OCI-LY7 (cell line): ENCODE results near the gene KCNK5. TPM values are rescaled to one million over a fixed set of nuclear protein-coding genes. Genes with fewer than 3 reads are reported as not detected.

Experiments
- BruUV-seq: library from RNA; stranded (reverse); fragments of 400-500 nt; replicated peaks from 2 replicates; lab custom pipeline; 2021; lab: Mats Ljungman, UMichigan
- CTCF ChIA-PET: fragments of 300-600 bp; sonication (Branson Sonifier 250); formaldehyde crosslinking; loops from one replicate; lab custom pipeline; 2022; ENCODE audit warnings: antibody characterized with exemption; ENCODE audit not compliant: unreplicated experiment; lab: Charles Lee
- POLR2A ChIA-PET: fragments of 300-600 bp; sonication (Branson Sonifier 250); formaldehyde crosslinking; loops from one replicate; lab custom pipeline; 2022; ENCODE audit warnings: antibody characterized with exemption; lab: Charles Lee
- DNase-seq: peaks from one replicate; pipeline ENCODE4 v3.0.0-alpha.2; 2015; ENCODE audit warnings: low spot score
- H2AFZ ChIP-seq: fragments of 200-600 bp; sonication (generic), shearing (Covaris generic); 2 replicates; pipeline ENCODE4 v1.6.1; 2014; ENCODE audit warnings: mild to moderate bottlenecking, antibody characterized with exemption, low read length, moderate library complexity
- H3K27ac ChIP-seq: fragments of 200-600 bp; sonication (generic); 2 replicates; pipeline ENCODE4 v1.5.1; 2014; ENCODE audit warnings: mixed run types, low read depth, mild to moderate bottlenecking, moderate library complexity, low read length, inconsistent platforms; ENCODE audit not compliant: poor library complexity, severe bottlenecking
- H3K36me3 ChIP-seq: fragments of 200-600 bp; sonication (generic); 2 replicates; pipeline ENCODE4 v1.6.1; 2014; ENCODE audit warnings: mild to moderate bottlenecking, antibody characterized with exemption, low read length, moderate library complexity, mixed read lengths; ENCODE audit not compliant: insufficient read depth
- H3K4me1 ChIP-seq: fragments of 200-600 bp; sonication (generic); 2 replicates; pipeline ENCODE4 v1.5.1; 2014; ENCODE audit warnings: mild to moderate bottlenecking, low read length; ENCODE audit not compliant: insufficient read depth, poor library complexity, severe bottlenecking
- H3K4me2 ChIP-seq: fragments of 200-600 bp; sonication (generic); 2 replicates; pipeline ENCODE4 v1.6.1; 2014; ENCODE audit warnings: mild to moderate bottlenecking, low read length
- H3K4me3 ChIP-seq: fragments of 200-600 bp; sonication (generic); 2 replicates; pipeline ENCODE4 v1.5.1; 2014; ENCODE audit warnings: mild to moderate bottlenecking, low read depth, low read length; ENCODE audit not compliant: poor library complexity, severe bottlenecking
- H3K79me2 ChIP-seq: fragments of 200-600 bp; sonication (generic); 2 replicates; pipeline ENCODE4 v1.6.1; 2016; ENCODE audit warnings: low read depth, mild to moderate bottlenecking, low read length, moderate library complexity, mixed read lengths; ENCODE audit not compliant: insufficient read depth
- H3K9me2 ChIP-seq: fragments of 200-600 bp; sonication (generic); 2 replicates; pipeline ENCODE4 v1.6.1; 2016; ENCODE audit warnings: mild to moderate bottlenecking, low read length, mixed read lengths; ENCODE audit not compliant: insufficient read depth
- H3K9me3 ChIP-seq: fragments of 200-600 bp; sonication (generic); 2 replicates; pipeline ENCODE4 v1.6.1; 2014; ENCODE audit warnings: mild to moderate bottlenecking, mixed run types, low read length, mixed read lengths
- H4K20me1 ChIP-seq: fragments of 200-600 bp; sonication (generic); 2 replicates; pipeline ENCODE4 v1.6.1; 2014; ENCODE audit warnings: mild to moderate bottlenecking, antibody characterized with exemption, low read length, moderate library complexity, mixed read lengths; ENCODE audit not compliant: insufficient read depth
- CTCF ChIP-seq: fragments of 200-600 bp; sonication (generic); conservative IDR thresholded peaks from 2 replicates; pipeline ENCODE4 v1.5.1; 2014; ENCODE audit warnings: mild to moderate bottlenecking, antibody characterized with exemption, low read length, moderate library complexity, mixed read lengths
- EZH2phosphoT487 ChIP-seq: fragments of 200-600 bp; sonication (generic); IDR thresholded peaks from 2 replicates; pipeline ENCODE4 v1.6.1; 2018; ENCODE audit warnings: low read depth, borderline replicate concordance, mild to moderate bottlenecking, mixed run types, antibody characterized with exemption, low read length, moderate library complexity, mixed read lengths
- intact Hi-C: fragments of 100-400 bp; cut with micrococcal nuclease; formaldehyde crosslinking; loops from one replicate; pipeline ENCODE4 v1.10.0; 2022; ENCODE audit not compliant: unreplicated experiment
- total RNA-seq, 2 experiments: library from RNA; depleted of rRNA in 1 of 2; stranded (reverse); fragments of >200 nt in 1 of 2; shearing (Covaris generic) in 1 of 2; gene quantifications; 2 replicates each; pipeline ENCODE4 v1.2.3, GENCODE V29; 2014 to 2022

Gene KCNK5
- total RNA-seq, 2 experiments from 2014 or later = not detected

- no peaks in the 10 kb centered on the region for H3K9me2 ChIP-seq
- H3K79me2 ChIP-seq = no peaks in the 10 kb centered on the region
- H4K20me1 ChIP-seq = no peaks in the 10 kb centered on the region
- TF ChIP-seq CTCF (no peak), EZH2phosphoT487 (no peak)
- no peaks in the 10 kb centered on the region for H3K36me3 ChIP-seq
- no peak overlapping the region for H2AFZ ChIP-seq
- peaks cover 4% of the 10 kb centered on the region for H3K4me1 ChIP-seq
- DNase-seq = no peak
- H3K4me2 ChIP-seq = no peak overlapping the region
- ChIA-PET POLR2A (no interaction called here), CTCF (no interaction called here)
- H3K27ac ChIP-seq = no peak overlapping the region
- no peak overlapping the region for H3K4me3 ChIP-seq
- H3K9me3 ChIP-seq = no peaks in the 10 kb centered on the region
- BruUV-seq = no TSS peak
- intact Hi-C loops = no loop called here
Measured at GRCh38 chr6:39223061-39223460, 6.2 kb downstream of the KCNK5 start.

DNA sequence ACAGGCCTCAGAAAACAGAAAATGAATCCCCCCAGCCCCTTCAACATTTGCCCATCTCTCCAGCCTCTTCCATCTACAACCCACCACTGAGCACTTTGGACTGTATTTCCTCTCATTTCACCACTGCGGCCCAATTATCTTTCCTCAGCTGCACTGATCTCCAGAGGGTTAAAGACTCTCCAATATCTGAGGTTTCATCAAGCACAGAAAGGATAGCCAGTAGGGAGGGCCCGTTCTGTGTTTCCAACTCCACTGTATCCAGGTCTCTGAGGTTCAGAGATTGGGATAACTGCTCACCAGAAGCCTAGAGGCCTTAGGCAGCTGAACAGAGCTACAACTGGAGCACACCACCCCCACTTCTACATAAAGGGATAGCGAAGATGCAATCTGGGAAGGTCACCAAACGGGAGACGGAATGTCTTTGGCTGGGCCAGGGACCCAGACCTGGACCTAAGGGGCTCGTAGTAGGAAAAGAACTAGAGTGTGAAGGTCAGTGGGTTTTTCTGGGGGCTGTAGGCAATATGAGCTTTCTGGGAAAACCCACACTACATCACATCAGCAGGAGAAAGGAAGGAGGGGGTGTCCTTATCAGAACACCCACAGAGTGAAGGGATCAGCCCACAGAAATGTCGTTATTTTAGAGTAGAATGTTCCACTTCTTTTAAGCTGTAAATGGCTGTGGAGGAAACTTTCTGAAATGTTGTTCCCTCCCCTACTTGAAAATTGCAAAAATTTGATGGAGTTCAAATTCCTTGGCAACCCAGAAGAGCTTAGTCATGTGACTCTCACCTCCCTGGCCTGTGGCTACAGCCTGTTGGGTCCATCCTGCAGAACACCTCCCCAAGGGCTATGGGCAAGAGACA lies 7.3 kb downstream of the KCNK5 start:
- ChIA-PET POLR2A (no interaction called here), CTCF (no interaction called here)
- Histone ChIP-seq H3K9me2 (no peaks in the 10 kb centered on the region), H3K36me3 (no peaks in the 10 kb centered on the region), H3K4me1 (peaks cover 4% of the 10 kb centered on the region), H2AFZ (no peak overlapping the region), H3K9me3 (no peaks in the 10 kb centered on the region), H3K79me2 (no peaks in the 10 kb centered on the region), H3K27ac (no peak overlapping the region), H3K4me2 (no peak overlapping the region), H3K4me3 (no peak overlapping the region), H4K20me1 (no peaks in the 10 kb centered on the region)
- no TSS peak for BruUV-seq
- no peak for TF ChIP-seq CTCF
- no peak for TF ChIP-seq EZH2phosphoT487
- DNase-seq = no peak
- intact Hi-C loops = no loop called here

DNA sequence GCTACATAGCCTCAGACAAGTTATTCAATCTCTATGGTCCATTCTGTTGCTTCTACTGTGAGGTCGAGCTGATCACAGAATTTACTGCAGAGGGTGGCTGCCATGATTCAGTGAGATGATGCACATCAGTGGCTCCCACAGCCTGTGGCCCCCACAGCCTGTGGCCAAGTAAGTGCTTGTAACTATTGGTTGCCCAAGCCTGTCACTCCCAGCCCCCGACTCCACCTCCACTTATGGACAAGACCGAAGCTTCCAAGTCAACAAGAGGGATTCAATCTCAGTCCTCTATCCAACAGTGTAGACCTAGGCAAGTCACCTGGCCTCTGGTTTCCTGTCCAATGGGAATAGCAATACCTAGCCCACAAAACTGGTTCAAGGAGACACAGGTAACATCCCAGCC lies 8.2 kb downstream of the KCNK5 start:
- POLR2A ChIA-PET = interaction anchor here (0.6 kb wide), 1 partner anchor 424 kb away, joined by 3 read pairs; no protein-coding TSS in a partner anchor

More for the DNA sequence above, 8.2 kb downstream of the KCNK5 start:
- H3K9me3 ChIP-seq = no peaks in the 10 kb centered on the region
- H2AFZ ChIP-seq = no peak overlapping the region
- CTCF ChIA-PET = interaction anchor here (0.6 kb wide), 1 partner anchor 90 kb away, joined by 5 read pairs; no protein-coding TSS in a partner anchor
- H3K79me2 ChIP-seq = no peaks in the 10 kb centered on the region
- no peak for DNase-seq
- H3K27ac ChIP-seq = no peak overlapping the region
- H3K4me2 ChIP-seq = no peak overlapping the region
- H4K20me1 ChIP-seq = no peaks in the 10 kb centered on the region
- H3K9me2 ChIP-seq = no peaks in the 10 kb centered on the region
- TF ChIP-seq CTCF = no peak
- no peak for TF ChIP-seq EZH2phosphoT487
- no peak overlapping the region for H3K4me3 ChIP-seq
- peaks cover 4% of the 10 kb centered on the region for H3K4me1 ChIP-seq
- BruUV-seq = no TSS peak
- intact Hi-C loops = no loop called here
- no peaks in the 10 kb centered on the region for H3K36me3 ChIP-seq
